Muscle layer of colon (tissue), 2 donors: ENCODE data around the gene BLM.
"Not testable (repeated sequence)": the region's sequence is repeated elsewhere in the genome, so short reads cannot be mapped to it uniquely, and the experiment has no call there.

Experiments used
- H3K27ac ChIP-seq: one replicate; pipeline ENCODE4 v1.7.0; 2013; ENCODE audit warnings: low read depth, mild to moderate bottlenecking, low read length, moderate library complexity
- H3K27me3 ChIP-seq, 2 donors: one replicate each; pipeline ENCODE4 v1.7.0; 2013; ENCODE audit warnings: low read length in 2 of 2, mild to moderate bottlenecking in 2 of 2; ENCODE audit not compliant: insufficient read depth in 2 of 2, control insufficient read depth in 1 of 2
- H3K36me3 ChIP-seq: one replicate; pipeline ENCODE4 v1.7.0; 2013; ENCODE audit warnings: mild to moderate bottlenecking, low read length; ENCODE audit not compliant: insufficient read depth
- H3K4me1 ChIP-seq: one replicate; pipeline ENCODE4 v1.7.0; 2013; ENCODE audit warnings: mild to moderate bottlenecking, low read length; ENCODE audit not compliant: insufficient read depth
- H3K4me3 ChIP-seq, 2 donors: one replicate each; pipeline ENCODE4 v1.7.0; 2013; ENCODE audit warnings: low read length in 2 of 2, low read depth in 1 of 2, mild to moderate bottlenecking in 1 of 2, moderate library complexity in 1 of 2
- H3K9ac ChIP-seq: one replicate; pipeline ENCODE4 v1.7.0; 2013; ENCODE audit warnings: low read length
- H3K9me3 ChIP-seq: one replicate; pipeline ENCODE4 v1.7.0; 2013; ENCODE audit warnings: mild to moderate bottlenecking, low read length
- donor health status: abdominal sarcoma.
- donor health status: Adenocarcinoma of cecum.

The BLM gene

DNA sequence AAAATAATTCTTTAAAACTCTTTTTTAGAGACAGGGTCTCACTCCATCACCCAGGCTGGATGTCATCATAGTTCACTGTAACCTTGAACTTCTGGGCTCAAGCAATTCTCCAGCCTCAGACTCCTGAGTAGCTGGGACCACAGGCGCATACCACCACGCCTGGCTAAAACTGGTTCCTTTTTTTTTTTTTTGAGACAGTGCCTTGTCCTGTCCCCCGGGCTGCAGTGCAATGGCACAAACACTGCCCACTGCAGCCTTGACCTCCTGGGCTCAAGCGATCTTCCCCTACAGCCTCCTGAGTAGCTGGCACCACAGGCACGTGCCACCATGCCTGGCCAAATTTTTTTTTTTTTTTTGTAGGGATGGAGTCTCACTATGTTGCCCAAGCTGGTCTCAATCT lies 127.5 kb downstream of the BLM start:
- Histone ChIP-seq H3K36me3 (no peaks in the 10 kb centered on the region), H3K4me1 (no peaks in the 10 kb centered on the region), H3K9ac (no peak overlapping the region), H3K4me3 (no peak overlapping the region), H3K27me3 (no peaks in the 10 kb centered on the region), H3K27ac (no peak overlapping the region), H3K9me3 (no peaks in the 10 kb centered on the region)

DNA sequence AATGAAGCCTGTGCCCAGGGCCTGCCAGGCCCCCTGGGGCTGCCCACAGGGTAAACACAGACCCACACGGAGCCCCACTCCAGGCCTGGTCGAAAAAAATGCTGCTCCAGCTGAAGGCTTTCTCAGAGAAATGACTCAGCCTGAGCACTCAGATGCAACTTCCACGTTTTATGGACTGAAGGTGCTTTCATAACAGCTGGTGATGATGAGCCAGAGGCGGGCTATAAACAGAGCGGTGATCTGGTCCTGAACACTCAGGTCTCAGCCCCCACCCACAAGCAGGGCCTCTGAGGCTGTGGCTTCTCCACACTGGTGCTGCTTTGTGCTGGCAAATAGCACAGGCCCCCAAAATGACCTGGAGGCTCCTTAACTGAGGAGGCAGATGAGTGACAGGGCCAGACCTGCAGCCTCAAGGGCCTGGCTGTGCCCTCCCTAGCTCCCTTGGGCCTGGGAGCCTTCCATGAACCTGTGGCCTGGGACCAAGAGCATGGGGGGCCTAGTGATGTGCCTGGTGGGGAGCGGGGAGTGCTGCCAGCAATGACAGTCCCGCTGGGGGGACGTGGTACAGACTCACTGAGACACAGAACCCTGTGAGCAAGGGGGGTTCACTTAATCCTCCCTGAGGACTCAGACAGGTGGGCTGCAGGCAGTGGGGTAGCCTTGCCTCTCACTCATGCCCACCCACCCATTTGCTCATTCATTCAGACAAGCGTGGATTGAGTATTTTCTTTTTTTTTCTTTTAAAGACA lies 128.2 kb downstream of the BLM start:
- H3K4me1 ChIP-seq: no peaks in the 10 kb centered on the region
- no peaks in the 10 kb centered on the region for H3K9me3 ChIP-seq
- H3K27me3 ChIP-seq: no peaks in the 10 kb centered on the region
- no peaks in the 10 kb centered on the region for H3K36me3 ChIP-seq
- no peak overlapping the region for H3K4me3 ChIP-seq
- H3K9ac ChIP-seq: no peak overlapping the region
- no peak overlapping the region for H3K27ac ChIP-seq

DNA sequence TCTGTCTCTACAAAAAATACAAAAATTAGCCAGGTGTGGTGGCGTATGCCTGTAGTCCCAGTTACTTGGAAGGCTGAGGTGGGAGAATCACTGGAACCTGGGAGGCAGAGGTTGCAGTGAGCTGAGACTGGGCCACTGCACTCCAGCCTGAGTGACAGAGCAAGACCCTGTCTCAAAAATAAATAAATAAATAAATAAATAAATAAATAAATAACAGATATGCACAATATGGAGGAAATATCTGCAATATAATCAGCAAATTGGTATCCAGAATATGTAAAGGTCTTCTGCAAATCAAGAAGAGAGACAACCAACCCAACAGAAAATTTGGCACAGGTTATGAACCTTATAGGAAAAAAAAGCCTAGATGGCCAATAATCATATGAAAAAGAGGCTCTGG lies 132.3 kb downstream of the BLM start:
- H3K9me3 ChIP-seq, H3K4me3 ChIP-seq, H3K27me3 ChIP-seq, H3K36me3 ChIP-seq, H3K4me1 ChIP-seq, H3K27ac ChIP-seq, H3K9ac ChIP-seq: not testable (repeated sequence)

DNA sequence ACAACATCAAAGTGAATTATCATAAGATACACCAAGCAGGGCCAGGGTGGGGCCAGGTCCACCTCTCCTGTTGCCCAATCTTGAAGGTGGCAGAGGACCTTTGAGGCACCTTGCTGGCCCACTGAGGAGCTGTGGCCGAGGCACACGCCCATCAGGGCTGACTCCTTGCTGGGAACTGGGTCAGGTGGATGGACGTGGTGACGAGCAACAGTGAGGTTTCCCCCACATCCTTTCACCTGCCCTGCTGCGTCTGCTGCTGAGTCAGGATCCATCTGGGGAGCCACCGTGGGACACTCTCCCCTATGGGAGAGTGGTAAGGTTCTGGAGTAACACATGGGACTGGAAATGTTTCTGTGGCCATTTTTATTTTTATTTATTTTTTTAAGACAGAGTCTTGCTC lies 134.0 kb downstream of the BLM start:
- Histone ChIP-seq H3K27ac (no peak overlapping the region), H3K4me1 (no peaks in the 10 kb centered on the region), H3K36me3 (no peaks in the 10 kb centered on the region), H3K4me3 (no peak overlapping the region), H3K27me3 (no peaks in the 10 kb centered on the region), H3K9me3 (no peaks in the 10 kb centered on the region), H3K9ac (no peak overlapping the region)

DNA sequence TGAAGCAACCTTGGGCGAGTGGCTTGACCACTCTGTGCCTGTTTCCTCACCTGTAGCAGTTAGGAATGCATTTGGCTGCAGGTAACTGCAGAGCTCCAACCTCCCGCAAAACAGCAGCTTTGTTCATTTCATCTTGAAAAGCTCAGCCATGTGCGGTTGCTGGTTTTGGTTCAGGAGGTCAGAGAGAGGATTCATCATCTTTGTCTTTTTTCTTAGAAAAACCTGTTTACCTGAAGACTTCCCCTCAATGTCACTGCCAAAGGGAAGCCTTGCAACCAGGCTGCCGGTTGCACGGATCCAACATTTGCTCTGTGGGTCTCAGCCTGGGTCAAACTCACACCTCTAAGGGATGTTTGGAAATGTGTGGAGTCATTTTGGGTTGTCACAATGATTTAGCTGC lies 134.8 kb downstream of the BLM start:
- Histone ChIP-seq H3K4me3 (no peak overlapping the region), H3K36me3 (no peaks in the 10 kb centered on the region), H3K9ac (no peak overlapping the region), H3K27me3 (no peaks in the 10 kb centered on the region), H3K4me1 (no peaks in the 10 kb centered on the region), H3K27ac (no peak overlapping the region), H3K9me3 (no peaks in the 10 kb centered on the region)

DNA sequence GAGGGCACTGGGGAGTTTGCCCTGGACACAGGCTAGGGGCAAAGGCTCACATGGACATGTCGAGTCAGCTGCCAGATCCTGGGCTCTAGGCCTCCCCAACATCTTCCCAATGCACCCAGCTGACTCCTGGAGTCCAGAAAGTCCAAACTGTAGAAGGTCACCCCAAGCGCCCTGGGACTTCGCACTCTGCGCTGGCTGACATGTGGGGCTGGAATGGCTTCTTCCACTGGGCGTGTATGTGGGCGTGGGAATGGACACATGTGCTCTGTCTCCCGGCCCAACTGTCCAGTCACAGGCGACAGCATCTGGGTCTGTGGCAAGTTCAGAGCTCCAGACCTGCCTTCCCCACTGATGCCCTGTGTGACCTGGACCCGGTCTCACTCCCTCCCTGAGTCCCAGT lies 138.0 kb downstream of the BLM start:
- H3K4me3 ChIP-seq: no peak overlapping the region
- no peaks in the 10 kb centered on the region for H3K9me3 ChIP-seq
- no peak overlapping the region for H3K27ac ChIP-seq
- no peaks in the 10 kb centered on the region for H3K36me3 ChIP-seq
- no peaks in the 10 kb centered on the region for H3K27me3 ChIP-seq
- H3K4me1 ChIP-seq: no peaks in the 10 kb centered on the region
- H3K9ac ChIP-seq: no peak overlapping the region

DNA sequence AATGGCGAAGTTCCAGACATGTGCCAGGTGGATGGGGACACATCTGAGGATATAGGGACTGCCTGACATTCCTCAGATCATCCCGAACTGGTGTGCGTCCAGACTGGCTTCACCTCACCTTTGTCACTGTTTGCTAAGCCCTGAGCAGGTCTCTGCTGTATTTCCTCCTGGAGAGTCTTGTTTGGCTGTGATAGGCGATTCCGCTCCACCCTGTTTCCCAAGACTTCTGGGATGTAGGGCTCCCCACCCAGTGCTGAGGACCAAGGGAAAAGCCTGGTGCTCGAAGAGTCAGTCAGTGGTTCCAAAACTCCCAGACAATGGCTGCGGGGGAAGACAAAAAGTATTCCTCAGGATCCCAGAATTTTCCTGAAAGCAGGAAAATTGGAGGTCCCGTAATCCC lies 140.2 kb downstream of the BLM start:
- Histone ChIP-seq H3K9ac (no peak overlapping the region), H3K9me3 (no peaks in the 10 kb centered on the region)

DNA sequence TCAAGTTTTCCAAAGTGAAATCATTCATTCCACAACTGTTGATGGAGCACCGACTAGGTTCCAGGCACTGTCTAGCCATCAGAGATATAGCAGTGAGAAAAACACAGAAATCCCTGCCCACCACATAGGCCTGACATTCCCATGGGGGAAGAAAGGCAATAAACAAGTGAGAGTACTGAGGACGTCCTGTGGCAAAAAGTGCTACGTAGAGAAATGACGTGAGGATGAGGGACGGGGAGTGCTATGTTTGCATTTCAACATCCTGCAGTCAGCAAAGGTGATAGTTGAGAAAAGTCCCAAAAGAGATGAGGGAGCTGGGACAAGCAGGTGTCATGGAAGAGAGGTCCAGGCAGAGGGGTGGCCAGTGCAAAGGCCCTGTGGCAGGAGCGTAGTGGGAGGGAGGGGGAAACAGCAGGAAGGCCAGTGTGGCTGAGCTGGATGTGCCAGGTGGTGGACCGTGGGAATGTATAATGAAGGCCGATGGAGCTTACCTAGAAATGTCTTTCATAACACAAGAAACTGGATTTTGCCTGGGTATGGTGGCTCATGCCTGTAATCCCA lies 140.8 kb downstream of the BLM start:
- H3K36me3 ChIP-seq: no peaks in the 10 kb centered on the region
- H3K27me3 ChIP-seq: no peaks in the 10 kb centered on the region
- H3K27ac ChIP-seq: no peak overlapping the region
- H3K4me1 ChIP-seq: no peaks in the 10 kb centered on the region
- H3K4me3 ChIP-seq: no peak overlapping the region
- no peaks in the 10 kb centered on the region for H3K9me3 ChIP-seq
- no peak overlapping the region for H3K9ac ChIP-seq

More for the DNA sequence above, 140.2 kb downstream of the BLM start:
- Histone ChIP-seq H3K4me3 (no peak overlapping the region), H3K36me3 (no peaks in the 10 kb centered on the region), H3K27ac (no peak overlapping the region), H3K27me3 (no peaks in the 10 kb centered on the region), H3K4me1 (no peaks in the 10 kb centered on the region)

DNA sequence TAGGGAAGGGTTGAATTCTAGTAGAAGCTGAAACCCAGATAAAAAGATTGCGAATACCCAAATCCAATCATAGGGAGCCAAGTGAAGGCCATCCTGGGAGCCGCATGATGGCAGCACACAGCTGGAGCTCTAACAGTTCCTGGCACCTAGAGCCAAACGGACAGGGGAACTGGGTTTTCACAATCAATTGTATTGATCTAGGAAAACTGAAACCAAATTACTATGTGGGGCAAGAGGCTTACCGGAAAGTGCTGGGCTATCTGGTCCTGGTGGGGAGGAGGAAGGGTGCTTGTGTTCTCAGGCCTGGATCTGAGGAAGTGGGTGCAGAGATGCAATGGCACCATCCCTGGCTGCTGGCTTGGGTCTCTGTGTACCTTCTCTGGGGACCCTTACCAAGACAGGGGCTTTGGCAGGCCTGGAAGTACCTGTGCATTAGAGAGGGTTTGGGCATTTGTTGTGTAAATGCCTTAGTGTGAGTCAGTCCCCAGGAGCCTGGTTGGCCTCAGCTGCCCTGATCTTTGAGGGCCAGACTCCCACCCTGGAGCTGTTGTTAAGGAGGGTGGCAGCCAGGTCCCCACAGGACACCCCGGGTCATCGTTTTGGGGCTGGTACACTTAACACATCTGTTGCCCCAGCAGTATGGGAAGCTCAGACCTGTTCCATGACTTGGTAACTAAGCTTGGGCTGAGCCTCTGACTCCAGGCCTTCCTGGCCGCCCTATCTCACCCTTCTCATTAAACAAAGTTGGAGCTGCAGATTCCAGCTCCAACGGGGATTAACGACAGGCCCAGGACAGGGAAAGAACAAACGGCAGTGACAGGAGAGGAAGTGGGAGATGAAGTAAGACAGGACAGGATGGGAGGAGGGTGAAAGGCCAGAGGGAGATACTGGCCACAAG lies 142.3 kb downstream of the BLM start:
- Histone ChIP-seq H3K9ac (no peak overlapping the region), H3K27me3 (no peaks in the 10 kb centered on the region), H3K4me3 (no peak overlapping the region), H3K27ac (no peak overlapping the region), H3K4me1 (no peaks in the 10 kb centered on the region), H3K36me3 (no peaks in the 10 kb centered on the region), H3K9me3 (no peaks in the 10 kb centered on the region)

DNA sequence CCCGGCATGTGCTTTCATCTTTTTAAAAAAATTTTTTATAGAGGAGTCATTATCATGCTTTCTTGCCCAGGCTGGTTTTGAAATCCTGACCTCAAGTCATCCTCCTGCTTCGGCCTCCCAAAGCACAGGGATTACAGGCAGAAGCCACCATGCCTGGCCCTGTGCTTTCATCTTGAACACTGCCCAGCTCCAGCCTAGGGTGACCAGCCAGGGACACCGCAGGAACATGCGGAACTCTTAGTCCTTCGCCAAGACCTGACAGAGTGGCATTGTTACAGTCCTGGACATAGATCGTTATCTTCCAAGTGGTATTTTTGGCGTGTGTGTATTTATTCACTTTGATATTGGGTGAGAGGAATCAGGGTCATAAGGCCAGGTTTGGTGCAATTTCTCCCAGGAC lies 143.3 kb downstream of the BLM start:
- H3K9me3 ChIP-seq: no peaks in the 10 kb centered on the region
- no peak overlapping the region for H3K4me3 ChIP-seq
- H3K27ac ChIP-seq: no peak overlapping the region
- no peak overlapping the region for H3K9ac ChIP-seq
- H3K27me3 ChIP-seq: no peaks in the 10 kb centered on the region
- no peaks in the 10 kb centered on the region for H3K36me3 ChIP-seq
- H3K4me1 ChIP-seq: no peaks in the 10 kb centered on the region

DNA sequence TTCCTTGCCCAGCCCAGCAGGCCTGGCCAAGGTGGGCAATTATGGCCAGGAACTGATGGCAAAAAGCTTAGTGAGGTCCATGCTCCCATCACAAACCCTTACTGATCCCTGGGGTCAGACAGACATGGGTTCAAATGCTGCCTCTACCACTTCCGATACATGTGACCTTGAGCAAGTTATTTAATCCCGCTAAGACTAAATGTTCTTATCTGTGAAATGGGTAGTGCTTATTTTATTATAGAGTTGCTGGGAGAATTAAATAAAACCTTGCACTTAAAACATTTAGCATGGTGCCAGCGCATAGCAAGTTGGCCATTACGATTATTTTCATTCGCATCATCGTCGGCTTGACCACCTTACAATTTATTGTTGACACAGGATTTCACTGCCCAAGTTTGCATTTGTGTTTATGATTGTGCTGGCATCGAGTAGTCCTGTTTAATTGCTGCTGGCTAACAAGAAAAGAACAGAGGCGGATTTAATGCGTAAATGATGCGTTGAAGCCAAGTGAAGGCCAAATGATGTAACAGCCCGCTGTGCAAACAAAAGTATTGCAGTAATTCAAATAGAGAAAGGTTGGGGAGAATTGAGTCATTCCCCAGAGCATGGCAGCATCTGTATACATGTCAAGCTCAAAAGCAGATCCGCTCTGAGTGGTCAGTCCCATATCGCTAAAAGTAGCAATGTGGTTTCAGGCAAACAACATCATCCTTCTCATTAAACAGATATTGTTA lies 144.0 kb downstream of the BLM start:
- Histone ChIP-seq H3K36me3 (no peaks in the 10 kb centered on the region), H3K27ac (no peak overlapping the region), H3K9ac (no peak overlapping the region), H3K4me1 (no peaks in the 10 kb centered on the region), H3K4me3 (no peak overlapping the region), H3K27me3 (no peaks in the 10 kb centered on the region), H3K9me3 (no peaks in the 10 kb centered on the region)
